Mesodermal cell (in vitro differentiated cells): ENCODE data around the gene MAN2A2. TPM values are rescaled to one million over a fixed set of nuclear protein-coding genes. Genes with fewer than 3 reads are reported as not detected.
A peak's percentile ranks its signal among the peaks of the same experiment; 100 is the strongest.

Experiments used
- H3K27ac ChIP-seq: 2 replicates; pipeline ENCODE4 v1.7.0; 2013; ENCODE audit warnings: mild to moderate bottlenecking, low read depth, low read length, moderate library complexity; ENCODE audit not compliant: severe bottlenecking
- H3K36me3 ChIP-seq: 2 replicates; pipeline ENCODE4 v1.7.1; 2013; ENCODE audit warnings: mild to moderate bottlenecking, low read length, moderate library complexity; ENCODE audit not compliant: control insufficient read depth, insufficient read depth
- H3K4me1 ChIP-seq: one replicate; pipeline ENCODE4 v1.7.1; 2013; ENCODE audit warnings: mild to moderate bottlenecking, low read length; ENCODE audit not compliant: insufficient read depth, control insufficient read depth, poor library complexity, severe bottlenecking
- H3K4me3 ChIP-seq: 2 replicates; pipeline ENCODE4 v1.7.0; 2013; ENCODE audit warnings: low read length, control low read depth, mild to moderate bottlenecking; ENCODE audit not compliant: insufficient read depth, poor library complexity, severe bottlenecking; ENCODE audit errors: extremely low read depth
- H3K9me3 ChIP-seq: 2 replicates; pipeline ENCODE4 v1.7.1; 2013; ENCODE audit warnings: mild to moderate bottlenecking, low read length, moderate library complexity; ENCODE audit not compliant: control insufficient read depth
- WGBS, 2 experiments: methylation state at CpG; one replicate each; pipeline ENCODE4 v1.1.5; 2013; ENCODE audit warnings: missing lambda C conversion rate in 2 of 2; ENCODE audit not compliant: insufficient coverage in 2 of 2; 5-methylcytosine and 5-hydroxymethylcytosine counted together
- polyA plus RNA-seq, 2 experiments: library from polyadenylated mRNA; stranded (reverse); fragments of 50-300 nt; gene quantifications; one replicate each; pipeline ENCODE4 v1.2.3, GENCODE V29; 2013

The MAN2A2 gene
- polyA plus RNA-seq (2013, experiment 1 of 2) = 18.8 TPM
- polyA plus RNA-seq (2013, experiment 2 of 2) = 27.2 TPM

DNA sequence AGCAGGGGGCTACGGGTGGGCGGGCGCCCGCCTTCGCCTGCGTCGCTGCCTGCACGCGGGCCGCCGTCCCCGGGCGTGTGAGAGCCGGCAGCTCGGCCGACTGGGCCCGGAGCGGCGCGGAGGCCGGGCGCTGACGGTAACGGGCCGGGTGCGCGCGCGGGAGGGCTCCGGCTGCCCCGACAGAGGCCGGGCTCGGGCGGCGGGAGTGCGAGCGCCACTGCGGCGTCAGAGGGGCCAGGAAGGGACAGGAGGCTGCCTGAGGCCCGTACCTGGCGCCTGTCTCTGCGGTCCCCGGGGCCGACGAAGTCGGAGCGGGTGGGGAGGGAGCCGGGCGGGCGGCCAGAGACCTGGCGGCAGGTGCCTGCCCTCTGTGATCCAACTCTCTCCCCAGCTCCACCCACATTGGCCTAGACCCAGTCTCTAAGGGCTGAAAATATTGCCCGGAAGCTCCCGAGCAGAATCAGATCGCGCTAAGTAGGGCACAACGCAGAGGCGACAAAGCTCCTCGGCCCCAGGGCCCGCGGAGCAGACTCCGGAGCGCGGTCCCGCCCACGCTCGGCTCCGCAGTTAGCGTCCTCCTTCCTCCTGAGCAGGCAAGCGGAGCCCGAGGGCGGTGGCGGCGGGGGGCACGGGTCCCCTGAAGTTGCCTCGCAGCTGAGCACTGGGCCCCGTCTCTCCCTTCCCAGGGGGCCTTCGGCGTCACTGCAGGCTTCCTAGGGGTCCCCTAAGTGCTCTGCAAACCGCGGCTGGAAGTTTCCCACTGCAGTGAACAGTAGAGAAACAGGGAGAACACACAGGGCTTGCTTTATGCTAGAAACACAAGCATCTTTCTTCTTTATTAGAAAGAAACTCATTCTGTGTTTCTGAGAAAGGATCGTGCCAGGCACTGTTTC, at the start of gene MAN2A2:
Gene MAN2A2 (plus strand): TSS at position 463 of the 893 bp plus-strand sequence. CDS start 906 bp downstream, outside the sequence.
- H3K27ac ChIP-seq = peak within 1 kb of the TSS; percentile 36
- WGBS, 2 experiments = 1 to 2% methylated on average over 33 to 62 of the region's 81 CpGs

GRCh38 chr15:90855139-90855538, 48.0 kb upstream of the MAN2A2 start:
- WGBS, 2 experiments = 96 to 98% methylated on average over 9 of the region's 9 CpGs
- H3K4me3 ChIP-seq = no peak overlapping the region
- peaks cover 9% of the 10 kb centered on the region for H3K4me1 ChIP-seq
- no peak overlapping the region for H3K27ac ChIP-seq
- no peaks in the 10 kb centered on the region for H3K9me3 ChIP-seq
- H3K36me3 ChIP-seq = no peaks in the 10 kb centered on the region

More for the DNA sequence above, at the start of gene MAN2A2:
- H3K4me1 ChIP-seq = no peaks in the 10 kb centered on the region
- H3K9me3 ChIP-seq = no peaks in the 10 kb centered on the region
- peak within 1 kb of the TSS; percentile 56 for H3K4me3 ChIP-seq
- H3K36me3 ChIP-seq = peaks cover 26% of the 10 kb centered on the region

- Histone ChIP-seq H3K9me3 (no peaks in the 10 kb centered on the region), H3K4me1 (peaks cover 17% of the 10 kb centered on the region), H3K36me3 (no peaks in the 10 kb centered on the region), H3K27ac (no peak overlapping the region), H3K4me3 (no peak overlapping the region)
- WGBS, 2 experiments = 94 to 97% methylated on average over 7 of the region's 8 CpGs
Observed at GRCh38 chr15:90857337-90857736, 45.8 kb upstream of the MAN2A2 start.

DNA sequence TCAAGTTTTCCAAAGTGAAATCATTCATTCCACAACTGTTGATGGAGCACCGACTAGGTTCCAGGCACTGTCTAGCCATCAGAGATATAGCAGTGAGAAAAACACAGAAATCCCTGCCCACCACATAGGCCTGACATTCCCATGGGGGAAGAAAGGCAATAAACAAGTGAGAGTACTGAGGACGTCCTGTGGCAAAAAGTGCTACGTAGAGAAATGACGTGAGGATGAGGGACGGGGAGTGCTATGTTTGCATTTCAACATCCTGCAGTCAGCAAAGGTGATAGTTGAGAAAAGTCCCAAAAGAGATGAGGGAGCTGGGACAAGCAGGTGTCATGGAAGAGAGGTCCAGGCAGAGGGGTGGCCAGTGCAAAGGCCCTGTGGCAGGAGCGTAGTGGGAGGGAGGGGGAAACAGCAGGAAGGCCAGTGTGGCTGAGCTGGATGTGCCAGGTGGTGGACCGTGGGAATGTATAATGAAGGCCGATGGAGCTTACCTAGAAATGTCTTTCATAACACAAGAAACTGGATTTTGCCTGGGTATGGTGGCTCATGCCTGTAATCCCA, 45.1 kb upstream of the MAN2A2 start:
- Histone ChIP-seq H3K36me3 (no peaks in the 10 kb centered on the region), H3K27ac (no peak overlapping the region), H3K9me3 (no peaks in the 10 kb centered on the region), H3K4me1 (peaks cover 17% of the 10 kb centered on the region), H3K4me3 (no peak overlapping the region)
- WGBS, 2 experiments = 97 to 98% methylated on average over 5 to 7 of the region's 8 CpGs

DNA sequence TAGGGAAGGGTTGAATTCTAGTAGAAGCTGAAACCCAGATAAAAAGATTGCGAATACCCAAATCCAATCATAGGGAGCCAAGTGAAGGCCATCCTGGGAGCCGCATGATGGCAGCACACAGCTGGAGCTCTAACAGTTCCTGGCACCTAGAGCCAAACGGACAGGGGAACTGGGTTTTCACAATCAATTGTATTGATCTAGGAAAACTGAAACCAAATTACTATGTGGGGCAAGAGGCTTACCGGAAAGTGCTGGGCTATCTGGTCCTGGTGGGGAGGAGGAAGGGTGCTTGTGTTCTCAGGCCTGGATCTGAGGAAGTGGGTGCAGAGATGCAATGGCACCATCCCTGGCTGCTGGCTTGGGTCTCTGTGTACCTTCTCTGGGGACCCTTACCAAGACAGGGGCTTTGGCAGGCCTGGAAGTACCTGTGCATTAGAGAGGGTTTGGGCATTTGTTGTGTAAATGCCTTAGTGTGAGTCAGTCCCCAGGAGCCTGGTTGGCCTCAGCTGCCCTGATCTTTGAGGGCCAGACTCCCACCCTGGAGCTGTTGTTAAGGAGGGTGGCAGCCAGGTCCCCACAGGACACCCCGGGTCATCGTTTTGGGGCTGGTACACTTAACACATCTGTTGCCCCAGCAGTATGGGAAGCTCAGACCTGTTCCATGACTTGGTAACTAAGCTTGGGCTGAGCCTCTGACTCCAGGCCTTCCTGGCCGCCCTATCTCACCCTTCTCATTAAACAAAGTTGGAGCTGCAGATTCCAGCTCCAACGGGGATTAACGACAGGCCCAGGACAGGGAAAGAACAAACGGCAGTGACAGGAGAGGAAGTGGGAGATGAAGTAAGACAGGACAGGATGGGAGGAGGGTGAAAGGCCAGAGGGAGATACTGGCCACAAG, 43.6 kb upstream of the MAN2A2 start:
- Histone ChIP-seq H3K27ac (peak overlapping the region; percentile 92), H3K9me3 (no peaks in the 10 kb centered on the region), H3K36me3 (no peaks in the 10 kb centered on the region), H3K4me1 (peaks cover 17% of the 10 kb centered on the region), H3K4me3 (no peak overlapping the region)
- WGBS, 2 experiments = 42 to 46% methylated on average over 6 to 7 of the region's 10 CpGs

DNA sequence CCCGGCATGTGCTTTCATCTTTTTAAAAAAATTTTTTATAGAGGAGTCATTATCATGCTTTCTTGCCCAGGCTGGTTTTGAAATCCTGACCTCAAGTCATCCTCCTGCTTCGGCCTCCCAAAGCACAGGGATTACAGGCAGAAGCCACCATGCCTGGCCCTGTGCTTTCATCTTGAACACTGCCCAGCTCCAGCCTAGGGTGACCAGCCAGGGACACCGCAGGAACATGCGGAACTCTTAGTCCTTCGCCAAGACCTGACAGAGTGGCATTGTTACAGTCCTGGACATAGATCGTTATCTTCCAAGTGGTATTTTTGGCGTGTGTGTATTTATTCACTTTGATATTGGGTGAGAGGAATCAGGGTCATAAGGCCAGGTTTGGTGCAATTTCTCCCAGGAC, 42.7 kb upstream of the MAN2A2 start:
- WGBS, 2 experiments = 91 to 97% methylated on average over 5 to 6 of the region's 7 CpGs
- Histone ChIP-seq H3K36me3 (no peaks in the 10 kb centered on the region), H3K4me1 (peaks cover 17% of the 10 kb centered on the region), H3K27ac (no peak overlapping the region), H3K9me3 (no peaks in the 10 kb centered on the region), H3K4me3 (no peak overlapping the region)

DNA sequence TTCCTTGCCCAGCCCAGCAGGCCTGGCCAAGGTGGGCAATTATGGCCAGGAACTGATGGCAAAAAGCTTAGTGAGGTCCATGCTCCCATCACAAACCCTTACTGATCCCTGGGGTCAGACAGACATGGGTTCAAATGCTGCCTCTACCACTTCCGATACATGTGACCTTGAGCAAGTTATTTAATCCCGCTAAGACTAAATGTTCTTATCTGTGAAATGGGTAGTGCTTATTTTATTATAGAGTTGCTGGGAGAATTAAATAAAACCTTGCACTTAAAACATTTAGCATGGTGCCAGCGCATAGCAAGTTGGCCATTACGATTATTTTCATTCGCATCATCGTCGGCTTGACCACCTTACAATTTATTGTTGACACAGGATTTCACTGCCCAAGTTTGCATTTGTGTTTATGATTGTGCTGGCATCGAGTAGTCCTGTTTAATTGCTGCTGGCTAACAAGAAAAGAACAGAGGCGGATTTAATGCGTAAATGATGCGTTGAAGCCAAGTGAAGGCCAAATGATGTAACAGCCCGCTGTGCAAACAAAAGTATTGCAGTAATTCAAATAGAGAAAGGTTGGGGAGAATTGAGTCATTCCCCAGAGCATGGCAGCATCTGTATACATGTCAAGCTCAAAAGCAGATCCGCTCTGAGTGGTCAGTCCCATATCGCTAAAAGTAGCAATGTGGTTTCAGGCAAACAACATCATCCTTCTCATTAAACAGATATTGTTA, 42.0 kb upstream of the MAN2A2 start:
- H3K36me3 ChIP-seq = no peaks in the 10 kb centered on the region
- WGBS, 2 experiments = 97 to 99% methylated on average over 11 of the region's 14 CpGs
- no peak overlapping the region for H3K4me3 ChIP-seq
- peaks cover 17% of the 10 kb centered on the region for H3K4me1 ChIP-seq
- no peaks in the 10 kb centered on the region for H3K9me3 ChIP-seq
- H3K27ac ChIP-seq = no peak overlapping the region

DNA sequence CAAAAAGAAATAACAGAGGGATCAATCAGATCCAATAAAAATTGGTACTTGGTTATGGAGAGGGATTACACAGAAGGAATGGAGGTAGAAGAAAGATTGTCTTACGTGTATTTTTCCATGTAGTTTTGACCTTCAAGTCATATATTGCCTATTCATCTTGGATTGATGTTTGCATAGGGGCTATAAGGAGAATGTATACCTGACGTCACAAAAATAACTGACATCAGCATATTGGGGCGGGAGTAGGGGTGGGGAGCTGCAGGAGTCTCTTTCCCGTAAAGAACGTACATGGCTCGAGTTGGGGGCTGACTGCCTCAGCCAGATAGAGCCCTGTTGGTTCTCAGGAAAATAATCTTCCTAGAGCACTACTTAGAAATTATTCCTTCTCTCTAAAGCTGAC, 40.6 kb upstream of the MAN2A2 start:
- Histone ChIP-seq H3K9me3 (no peaks in the 10 kb centered on the region), H3K27ac (no peak overlapping the region), H3K36me3 (no peaks in the 10 kb centered on the region), H3K4me1 (peaks cover 18% of the 10 kb centered on the region), H3K4me3 (no peak overlapping the region)
- 97 to 98% methylated on average over 4 to 5 of the region's 6 CpGs for WGBS, 2 experiments

GRCh38 chr15:90862964-90863778, 39.9 kb upstream of the MAN2A2 start:
- Histone ChIP-seq H3K9me3 (no peaks in the 10 kb centered on the region), H3K36me3 (no peaks in the 10 kb centered on the region), H3K27ac (no peak overlapping the region), H3K4me3 (no peak overlapping the region), H3K4me1 (peaks cover 25% of the 10 kb centered on the region)
- WGBS, 2 experiments = 83 to 87% methylated on average over 3 to 5 of the region's 5 CpGs
